ENCODE measurements around the gene CTSH. TPM values are rescaled to one million over a fixed set of nuclear protein-coding genes. Genes with fewer than 3 reads are reported as not detected.

CTSH gene
- total and polyA plus RNA-seq, 2 donors (not counting 1 experiment from before 2014, with no cell fraction given): 5.3 to 6.9 TPM

GRCh38 chr15:78988361-78988911 is 43.6 kb upstream of the CTSH start:
- TF ChIP-seq EZH2 (IDR thresholded peaks at IDR 0.05; ENCODE audit: low read length, missing control alignments) (no peak), CTCF (conservative IDR thresholded peaks at IDR 0.05 in 1 of 2, IDR thresholded peaks at IDR 0.05 in 1 of 2; ENCODE audit: low read depth in 1 of 2, low read length in 2 of 2) (no peak)
- Histone ChIP-seq H3K9ac (ENCODE audit: insufficient read depth, low read length) (no peak overlapping the region), H4K20me1 (ENCODE audit: control insufficient read depth, extremely low read depth, insufficient read depth, low read length) (no peaks in the 10 kb centered on the region)

GRCh38 chr15:78987556-78988360 is 42.9 kb upstream of the CTSH start:
- H3K27ac ChIP-seq (ENCODE audit: insufficient read depth, low read length): peak overlapping the region; percentile 46
- no peaks in the 10 kb centered on the region for H3K36me3 ChIP-seq (ENCODE audit: control insufficient read depth, insufficient read depth, low read length)
- H2AFZ ChIP-seq (ENCODE audit: low read length): no peak overlapping the region
- no peak overlapping the region for H3K9ac ChIP-seq (ENCODE audit: insufficient read depth, low read length)
- no peak overlapping the region for H3K4me3 ChIP-seq (replicated peaks in 1 of 4; ENCODE audit: control extremely low read depth in 1 of 4, insufficient read depth in 1 of 4, low read depth in 3 of 4, low read length in 4 of 4)
- H4K20me1 ChIP-seq (ENCODE audit: control insufficient read depth, extremely low read depth, insufficient read depth, low read length): no peaks in the 10 kb centered on the region
- TF ChIP-seq CTCF (conservative IDR thresholded peaks at IDR 0.05 in 1 of 2, IDR thresholded peaks at IDR 0.05 in 1 of 2; ENCODE audit: low read depth in 1 of 2, low read length in 2 of 2) (no peak), EZH2 (IDR thresholded peaks at IDR 0.05; ENCODE audit: low read length, missing control alignments) (no peak)
- H3K9me3 ChIP-seq (ENCODE audit: control insufficient read depth, insufficient read depth, low read depth, low read length): no peaks in the 10 kb centered on the region
- peaks cover 9% of the 10 kb centered on the region for H3K4me1 ChIP-seq (ENCODE audit: control insufficient read depth, extremely low read depth, insufficient read depth, low read length)
- no peak overlapping the region for H3K4me2 ChIP-seq (ENCODE audit: extremely low read depth, insufficient read depth, low read length)
- no peaks in the 10 kb centered on the region for H3K79me2 ChIP-seq (ENCODE audit: control insufficient read depth, insufficient read depth, low read length)
- H3K27me3 ChIP-seq (ENCODE audit: control insufficient read depth, insufficient read depth, low read length): no peaks in the 10 kb centered on the region
- DNase-seq (ENCODE audit: low read depth in 2 of 2): peak in 1 of 2 donors; percentile 19

More at GRCh38 chr15:78988361-78988911, 43.6 kb upstream of the CTSH start:
- DNase-seq (ENCODE audit: low read depth in 2 of 2): peak; percentile 98 to 99
- Histone ChIP-seq H3K36me3 (ENCODE audit: control insufficient read depth, insufficient read depth, low read length) (no peaks in the 10 kb centered on the region), H2AFZ (ENCODE audit: low read length) (no peak overlapping the region), H3K4me1 (ENCODE audit: control insufficient read depth, extremely low read depth, insufficient read depth, low read length) (peaks cover 9% of the 10 kb centered on the region), H3K9me3 (ENCODE audit: control insufficient read depth, insufficient read depth, low read depth, low read length) (no peaks in the 10 kb centered on the region), H3K79me2 (ENCODE audit: control insufficient read depth, insufficient read depth, low read length) (no peaks in the 10 kb centered on the region), H3K27me3 (ENCODE audit: control insufficient read depth, insufficient read depth, low read length) (no peaks in the 10 kb centered on the region), H3K4me2 (ENCODE audit: extremely low read depth, insufficient read depth, low read length) (no peak overlapping the region), H3K4me3 (replicated peaks in 1 of 4; ENCODE audit: control extremely low read depth in 1 of 4, insufficient read depth in 1 of 4, low read depth in 3 of 4, low read length in 4 of 4) (no peak overlapping the region), H3K27ac (ENCODE audit: insufficient read depth, low read length) (peak overlapping the region; percentile 70)

GRCh38 chr15:78985859-78986475 is 41.1 kb upstream of the CTSH start:
- Histone ChIP-seq H2AFZ (ENCODE audit: low read length) (no peak overlapping the region), H3K27me3 (ENCODE audit: control insufficient read depth, insufficient read depth, low read length) (no peaks in the 10 kb centered on the region), H3K4me2 (ENCODE audit: extremely low read depth, insufficient read depth, low read length) (no peak overlapping the region), H3K27ac (ENCODE audit: insufficient read depth, low read length) (no peak overlapping the region), H3K9me3 (ENCODE audit: control insufficient read depth, insufficient read depth, low read depth, low read length) (no peaks in the 10 kb centered on the region), H3K36me3 (ENCODE audit: control insufficient read depth, insufficient read depth, low read length) (no peaks in the 10 kb centered on the region), H3K9ac (ENCODE audit: insufficient read depth, low read length) (no peak overlapping the region), H3K79me2 (ENCODE audit: control insufficient read depth, insufficient read depth, low read length) (no peaks in the 10 kb centered on the region), H3K4me1 (ENCODE audit: control insufficient read depth, extremely low read depth, insufficient read depth, low read length) (peaks cover 9% of the 10 kb centered on the region), H4K20me1 (ENCODE audit: control insufficient read depth, extremely low read depth, insufficient read depth, low read length) (no peaks in the 10 kb centered on the region), H3K4me3 (replicated peaks in 1 of 4; ENCODE audit: control extremely low read depth in 1 of 4, insufficient read depth in 1 of 4, low read depth in 3 of 4, low read length in 4 of 4) (no peak overlapping the region)
- DNase-seq (ENCODE audit: low read depth in 2 of 2): no peak
- TF ChIP-seq CTCF (conservative IDR thresholded peaks at IDR 0.05 in 1 of 2, IDR thresholded peaks at IDR 0.05 in 1 of 2; ENCODE audit: low read depth in 1 of 2, low read length in 2 of 2): no peak
- no peak for TF ChIP-seq EZH2 (IDR thresholded peaks at IDR 0.05; ENCODE audit: low read length, missing control alignments)
